ENCODE results near the gene ZDBF2.
A peak's percentile ranks its signal among the peaks of the same experiment; 100 is the strongest.

ZDBF2 gene

GRCh38 chr2:206275312-206276055 lies 1.0 kb downstream of the ZDBF2 start:
- H3K4me3 ChIP-seq (ENCODE audit: low read depth, low read length) = peak overlapping the region; percentile 62
- peak; percentile 80 for DNase-seq (ENCODE audit: low read depth)
- no peak for TF ChIP-seq MYC (IDR thresholded peaks at IDR 0.05; ENCODE audit: low read depth, low read length)
- TF ChIP-seq MAX (IDR thresholded peaks at IDR 0.05; ENCODE audit: low read depth, low read length) = no peak
- no peak for TF ChIP-seq POLR2A (IDR thresholded peaks at IDR 0.05; ENCODE audit: extremely low read depth, insufficient read length)
- no peak for TF ChIP-seq CTCF (IDR thresholded peaks at IDR 0.05; ENCODE audit: low read depth, low read length)

GRCh38 chr2:206276169-206276942 lies 1.9 kb downstream of the ZDBF2 start:
- H3K4me3 ChIP-seq (ENCODE audit: low read depth, low read length) = peak overlapping the region; percentile 62
- TF ChIP-seq CTCF (IDR thresholded peaks at IDR 0.05; ENCODE audit: low read depth, low read length) = no peak
- peak; percentile 15 for DNase-seq (ENCODE audit: low read depth)

- DNase-seq (ENCODE audit: low read depth) = no peak
- TF ChIP-seq MYC (IDR thresholded peaks at IDR 0.05; ENCODE audit: low read depth, low read length) = no peak
- TF ChIP-seq CTCF (IDR thresholded peaks at IDR 0.05; ENCODE audit: low read depth, low read length) = no peak
- no peak for TF ChIP-seq MAX (IDR thresholded peaks at IDR 0.05; ENCODE audit: low read depth, low read length)
- no peak for TF ChIP-seq POLR2A (IDR thresholded peaks at IDR 0.05; ENCODE audit: extremely low read depth, insufficient read length)
- H3K4me3 ChIP-seq (ENCODE audit: low read depth, low read length) = no peak overlapping the region
Observed at GRCh38 chr2:206277503-206277902, 3.0 kb downstream of the ZDBF2 start.

- DNase-seq (ENCODE audit: low read depth) = no peak
Observed at GRCh38 chr2:206282746-206283145, 8.3 kb downstream of the ZDBF2 start.

GRCh38 chr2:206287197-206287596 lies 12.7 kb downstream of the ZDBF2 start:
- TF ChIP-seq CTCF (IDR thresholded peaks at IDR 0.05; ENCODE audit: low read depth, low read length) (no peak), MYC (IDR thresholded peaks at IDR 0.05; ENCODE audit: low read depth, low read length) (no peak), MAX (IDR thresholded peaks at IDR 0.05; ENCODE audit: low read depth, low read length) (no peak), POLR2A (IDR thresholded peaks at IDR 0.05; ENCODE audit: extremely low read depth, insufficient read length) (no peak)
- DNase-seq (ENCODE audit: low read depth) = no peak
- H3K4me3 ChIP-seq (ENCODE audit: low read depth, low read length) = no peak overlapping the region

More at GRCh38 chr2:206282746-206283145, 8.3 kb downstream of the ZDBF2 start:
- TF ChIP-seq MAX (IDR thresholded peaks at IDR 0.05; ENCODE audit: low read depth, low read length) (no peak), POLR2A (IDR thresholded peaks at IDR 0.05; ENCODE audit: extremely low read depth, insufficient read length) (no peak), MYC (IDR thresholded peaks at IDR 0.05; ENCODE audit: low read depth, low read length) (no peak), CTCF (IDR thresholded peaks at IDR 0.05; ENCODE audit: low read depth, low read length) (no peak)
- H3K4me3 ChIP-seq (ENCODE audit: low read depth, low read length) = no peak overlapping the region
